ENCODE measurements around the gene CD207.

CD207 gene

GRCh38 chr2:70790136-70790828, 45.3 kb downstream of the CD207 start, which contains the start of gene FIGLA:
FIGLA (minus strand) TSS chr2:70790643; CDS start chr2:70790638, 5 bp downstream.
- peaks cover 4% of the 10 kb centered on the region; the same call in 1 of the 2 replicates for H3K4me1 ChIP-seq (ENCODE audit: control insufficient read depth, insufficient read depth, low read length)
- no peaks in the 10 kb centered on the region for H3K36me3 ChIP-seq (ENCODE audit: control insufficient read depth, insufficient read depth, low read length)
- peak within 1 kb of the TSS; percentile 39 for H3K4me3 ChIP-seq (ENCODE audit: low read depth, low read length)
- no peaks in the 10 kb centered on the region for H3K9me3 ChIP-seq (ENCODE audit: control insufficient read depth, insufficient read depth, low read depth, low read length)
- peaks cover 93% of the 10 kb centered on the region for H3K27me3 ChIP-seq (ENCODE audit: control insufficient read depth, insufficient read depth, low read length)
- H3K9ac ChIP-seq (ENCODE audit: low read length) = no peak within 1 kb of the TSS
- no peak within 1 kb of the TSS for H3K27ac ChIP-seq (ENCODE audit: low read depth, low read length)

- Histone ChIP-seq H3K27ac (ENCODE audit: low read depth, low read length) (no peak overlapping the region), H3K4me1 (ENCODE audit: control insufficient read depth, insufficient read depth, low read length) (peaks cover 4% of the 10 kb centered on the region), H3K9me3 (ENCODE audit: control insufficient read depth, insufficient read depth, low read depth, low read length) (no peaks in the 10 kb centered on the region), H3K36me3 (ENCODE audit: control insufficient read depth, insufficient read depth, low read length) (no peaks in the 10 kb centered on the region), H3K9ac (ENCODE audit: low read length) (no peak overlapping the region), H3K4me3 (ENCODE audit: low read depth, low read length) (peak overlapping the region; percentile 39), H3K27me3 (ENCODE audit: control insufficient read depth, insufficient read depth, low read length) (peaks cover 85% of the 10 kb centered on the region)
Measured at GRCh38 chr2:70789304-70790135, 46.1 kb downstream of the CD207 start.

GRCh38 chr2:70785137-70785911, 50.3 kb downstream of the CD207 start:
- no peaks in the 10 kb centered on the region for H3K36me3 ChIP-seq (ENCODE audit: control insufficient read depth, insufficient read depth, low read length)
- H3K27ac ChIP-seq (ENCODE audit: low read depth, low read length) = no peak overlapping the region
- H3K9me3 ChIP-seq (ENCODE audit: control insufficient read depth, insufficient read depth, low read depth, low read length) = no peaks in the 10 kb centered on the region
- H3K4me1 ChIP-seq (ENCODE audit: control insufficient read depth, insufficient read depth, low read length) = peaks cover 4% of the 10 kb centered on the region
- H3K4me3 ChIP-seq (ENCODE audit: low read depth, low read length) = no peak overlapping the region
- peaks cover 49% of the 10 kb centered on the region for H3K27me3 ChIP-seq (ENCODE audit: control insufficient read depth, insufficient read depth, low read length)
- H3K9ac ChIP-seq (ENCODE audit: low read length) = no peak overlapping the region

- Histone ChIP-seq H3K27me3 (ENCODE audit: control insufficient read depth, insufficient read depth, low read length) (peaks cover 39% of the 10 kb centered on the region), H3K4me1 (ENCODE audit: control insufficient read depth, insufficient read depth, low read length) (no peaks in the 10 kb centered on the region; the same call in 1 of the 2 replicates), H3K27ac (ENCODE audit: low read depth, low read length) (no peak overlapping the region), H3K9me3 (ENCODE audit: control insufficient read depth, insufficient read depth, low read depth, low read length) (no peaks in the 10 kb centered on the region), H3K9ac (ENCODE audit: low read length) (no peak overlapping the region), H3K36me3 (ENCODE audit: control insufficient read depth, insufficient read depth, low read length) (no peaks in the 10 kb centered on the region), H3K4me3 (ENCODE audit: low read depth, low read length) (no peak overlapping the region)
Measured at GRCh38 chr2:70784320-70784719, 51.3 kb downstream of the CD207 start.

Measured in HUES6 (cell line).